CD4-positive, alpha-beta T cell treated with Interleukin-4 for 4 hours (primary cell): ENCODE data around the gene SEC24D.

Experiments used
- DNase-seq: peaks from one replicate; pipeline ENCODE4 v3.0.0-alpha.2; 2020

SEC24D gene

DNA sequence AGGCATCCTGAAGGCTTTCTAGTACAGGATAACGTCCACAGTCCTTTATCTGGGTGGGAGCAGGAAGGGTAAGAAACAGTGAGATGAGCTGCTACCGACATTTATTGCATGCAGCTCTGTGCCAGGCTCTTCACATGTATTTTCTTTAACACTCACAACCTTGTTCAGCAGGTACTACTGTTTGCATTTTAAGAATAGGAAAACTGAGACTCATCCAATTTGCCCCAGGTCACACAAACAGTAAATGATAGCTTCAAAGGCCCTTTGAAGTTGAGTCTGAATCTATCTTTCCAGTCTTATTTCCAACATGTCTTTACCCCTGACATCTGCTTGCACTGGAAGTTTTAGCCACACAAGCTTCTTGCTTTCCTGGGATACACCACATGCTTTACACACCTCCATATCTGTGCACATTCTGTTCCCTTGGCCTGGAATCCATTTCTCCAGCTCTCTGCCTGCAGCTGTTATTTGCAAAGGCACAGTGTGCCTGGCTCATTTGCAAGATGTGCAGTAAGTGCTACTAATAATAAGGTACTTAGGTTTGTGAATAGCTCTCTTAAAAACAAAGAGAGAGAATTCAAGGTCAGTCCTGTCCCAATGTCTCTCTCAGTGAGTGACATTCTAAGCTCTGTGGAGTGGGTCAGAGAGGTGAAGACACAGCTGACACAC, 89.5 kb downstream of the SEC24D start:
- no peak for DNase-seq

DNA sequence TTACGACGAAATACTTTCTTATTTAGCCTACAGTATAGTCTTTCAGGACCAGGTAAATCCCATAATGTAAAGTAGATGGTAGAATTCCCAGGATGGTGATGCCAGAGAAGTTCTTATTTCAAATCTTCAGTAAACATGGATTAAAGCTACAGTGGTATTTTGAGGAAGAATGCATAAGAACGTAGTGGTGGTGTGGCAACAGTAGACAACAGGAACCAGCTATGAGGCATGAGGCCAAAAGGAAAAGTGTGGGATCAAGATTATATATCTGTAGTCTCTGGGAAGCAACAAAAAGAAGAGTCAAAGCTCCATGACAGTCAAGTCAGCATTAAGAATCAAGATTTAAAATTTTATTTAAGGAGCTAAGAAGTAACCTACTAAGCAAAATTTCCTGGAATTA, 90.6 kb downstream of the SEC24D start:
- no peak for DNase-seq

DNA sequence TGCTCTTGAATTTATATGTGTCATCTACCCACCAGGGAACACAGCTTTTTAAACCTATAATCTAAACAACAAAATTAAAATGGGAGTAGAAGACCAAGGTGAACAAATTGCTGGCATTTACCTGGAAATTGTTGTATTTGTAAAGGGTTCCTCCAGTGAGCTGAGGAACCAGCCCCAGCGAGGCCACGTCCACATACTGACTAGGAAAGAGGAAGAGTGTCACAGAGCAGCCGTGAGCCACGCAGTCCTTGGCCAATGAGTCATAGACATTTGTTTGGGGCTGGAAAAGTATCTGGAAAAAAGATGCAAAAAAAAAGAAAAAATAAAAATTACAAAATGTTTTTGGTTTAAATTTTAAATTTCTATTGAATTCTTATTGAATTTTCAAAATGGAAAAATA, 92.1 kb downstream of the SEC24D start:
- DNase-seq = no peak

DNA sequence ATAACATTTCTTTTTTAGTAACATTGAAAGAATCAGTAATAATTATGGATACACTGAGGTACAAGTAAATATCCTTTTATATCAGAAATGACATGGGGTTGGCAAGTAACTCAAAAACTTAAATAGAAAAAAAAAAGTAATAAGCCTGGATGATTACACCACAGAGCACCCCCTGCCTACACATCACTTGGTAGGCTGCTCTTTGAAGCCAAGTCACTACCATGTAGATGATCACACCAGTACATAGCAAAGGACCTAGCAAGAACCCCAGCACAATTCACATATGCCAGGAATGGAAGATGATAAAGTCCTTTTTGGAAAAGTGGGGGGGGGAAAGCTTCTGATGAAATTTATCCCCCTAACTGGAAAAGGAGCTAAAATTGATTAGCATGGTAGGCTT, 93.9 kb downstream of the SEC24D start:
- no peak for DNase-seq

DNA sequence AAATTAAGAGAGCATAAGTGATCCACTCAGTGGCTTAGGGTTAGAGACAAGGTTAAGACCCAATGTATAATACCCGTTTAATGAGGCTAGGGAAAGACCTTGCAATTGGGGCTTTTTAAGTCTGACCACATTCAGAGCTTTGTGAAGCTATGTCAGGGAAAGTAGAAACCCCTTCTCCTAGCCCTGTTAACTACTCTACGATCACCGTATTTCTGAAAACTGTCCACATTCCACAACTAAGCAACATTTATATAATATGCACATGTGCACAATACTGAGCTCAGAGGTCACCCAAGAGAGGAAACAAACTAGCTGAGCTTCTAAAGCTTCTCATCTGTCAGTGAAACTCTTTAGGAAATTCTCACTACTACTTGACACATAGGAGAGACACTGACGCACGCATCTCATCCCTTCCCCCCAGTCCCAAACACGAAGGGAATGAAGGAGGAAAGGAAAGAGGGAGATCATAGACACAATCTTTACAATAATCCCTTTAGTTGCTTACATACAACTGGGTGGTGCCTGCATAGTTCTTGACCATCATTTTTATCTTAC, 94.5 kb downstream of the SEC24D start:
- DNase-seq = no peak

DNA sequence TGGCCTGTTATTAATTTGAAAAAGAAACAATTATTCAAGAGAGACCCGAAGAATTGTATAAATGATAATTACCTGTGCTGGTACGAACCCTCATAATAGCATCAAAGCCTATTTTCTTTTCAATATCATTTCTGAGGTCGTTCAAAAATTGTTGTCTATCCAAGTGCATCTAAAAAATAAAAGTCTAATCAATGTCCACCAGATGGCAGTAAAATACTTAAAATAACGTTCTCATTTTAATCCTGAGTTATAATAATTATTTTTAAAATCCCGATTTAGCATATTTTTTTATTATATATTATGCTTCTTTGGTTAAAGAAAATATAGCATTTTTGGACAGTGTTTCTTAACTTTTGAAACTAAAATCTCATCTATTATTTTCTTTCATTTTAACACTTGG, 95.1 kb downstream of the SEC24D start:
- DNase-seq = peak; percentile 23

DNA sequence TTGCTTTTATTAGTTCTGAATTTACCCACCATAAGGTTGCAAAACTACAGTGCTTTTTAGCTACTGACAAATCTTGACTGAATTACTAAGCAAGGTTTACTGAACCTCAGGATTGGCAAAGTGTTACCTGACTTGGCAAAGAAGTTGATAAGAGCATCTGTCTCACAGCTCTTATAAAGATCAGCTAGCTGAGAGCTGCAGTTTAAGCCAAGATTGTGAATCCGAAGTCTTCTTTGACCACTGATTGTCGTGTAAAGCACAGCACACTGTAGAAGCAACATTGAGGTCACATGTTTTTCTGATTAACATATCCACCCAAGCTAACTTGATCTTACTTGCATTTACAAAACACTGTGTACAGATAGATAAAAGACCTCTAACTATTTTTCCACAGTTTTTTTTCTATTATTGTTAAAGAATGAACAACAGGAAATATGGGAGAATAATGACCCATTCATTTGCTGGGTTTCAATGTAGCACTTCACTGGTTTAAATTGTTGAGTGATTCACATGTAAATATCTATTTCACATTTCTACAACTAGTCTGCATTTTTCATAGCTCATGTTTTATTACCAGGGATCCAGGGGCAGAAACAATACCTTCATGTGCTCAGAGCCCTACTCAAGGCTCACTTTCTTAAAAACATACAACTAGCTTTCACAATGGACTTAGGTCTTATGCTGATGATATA, 96.8 kb downstream of the SEC24D start:
- DNase-seq = no peak

DNA sequence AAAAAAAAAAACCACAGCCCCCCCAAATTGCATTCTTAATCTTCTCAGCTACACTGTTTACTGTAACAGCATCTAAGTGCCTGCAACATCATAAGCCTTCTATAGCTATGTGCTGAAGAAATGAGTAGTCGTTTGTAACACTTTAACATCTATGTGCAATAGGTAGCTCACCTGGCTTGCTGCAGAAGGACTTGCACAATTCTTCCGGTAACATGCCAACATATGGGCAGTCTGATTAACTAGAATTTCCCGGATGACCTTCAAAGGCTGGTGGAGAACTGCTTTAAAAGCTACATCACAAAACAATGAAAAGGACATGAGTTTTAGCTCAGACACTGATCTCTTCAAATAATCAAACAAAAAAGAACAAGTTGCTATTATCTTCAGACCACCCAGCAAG, 97.8 kb downstream of the SEC24D start:
- DNase-seq = no peak

DNA sequence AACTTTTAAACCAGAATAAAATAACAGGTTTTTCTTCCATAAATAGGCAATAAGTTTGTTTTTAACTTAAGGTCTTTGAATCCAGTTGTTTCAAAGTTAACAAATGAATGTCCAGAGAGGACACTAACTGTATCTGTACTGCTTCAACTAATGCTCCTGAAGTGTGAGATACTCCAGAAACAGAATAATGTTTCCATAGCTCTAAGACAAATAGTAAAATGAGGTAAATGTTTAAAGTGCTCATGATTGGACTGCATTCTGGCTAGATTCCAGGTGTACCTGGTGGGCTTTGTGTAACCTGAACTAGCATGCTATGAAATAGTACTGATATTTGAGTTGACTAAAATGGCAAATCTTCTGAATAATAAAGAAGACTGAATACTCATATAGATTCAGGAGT, 99.0 kb downstream of the SEC24D start:
- DNase-seq = no peak

DNA sequence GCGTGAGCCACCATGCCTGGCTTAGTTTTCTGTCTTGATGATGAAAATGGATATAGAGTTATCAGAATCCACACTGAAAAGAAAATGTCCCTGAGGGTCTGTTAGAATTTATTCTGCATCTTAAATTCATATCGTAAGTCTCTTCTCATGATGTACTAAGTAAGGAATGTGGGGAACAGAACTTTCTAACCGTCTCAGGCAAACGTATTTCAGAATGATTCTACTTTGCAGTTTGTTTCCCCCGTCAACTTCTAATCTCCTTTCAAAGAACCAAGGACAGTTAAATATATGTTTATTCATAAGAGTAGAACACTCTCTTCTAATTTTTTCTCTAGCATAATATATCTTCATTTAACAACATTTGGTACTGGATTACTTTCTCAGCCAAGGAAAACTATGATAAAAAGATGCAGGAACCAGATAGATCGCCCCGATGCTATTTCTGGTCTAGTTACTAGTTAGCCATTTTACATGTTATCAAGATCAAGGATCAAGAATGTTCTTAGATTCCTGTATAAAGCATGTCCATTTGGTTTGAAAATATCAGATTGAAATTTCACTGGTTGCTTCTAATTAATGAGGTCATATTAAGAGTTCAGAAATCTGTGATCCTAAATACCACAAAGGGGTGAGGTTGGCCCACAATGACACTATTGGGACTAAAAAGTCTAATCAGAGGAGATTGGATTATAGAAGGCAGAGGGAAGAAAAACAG, 101.3 kb downstream of the SEC24D start:
- no peak for DNase-seq

DNA sequence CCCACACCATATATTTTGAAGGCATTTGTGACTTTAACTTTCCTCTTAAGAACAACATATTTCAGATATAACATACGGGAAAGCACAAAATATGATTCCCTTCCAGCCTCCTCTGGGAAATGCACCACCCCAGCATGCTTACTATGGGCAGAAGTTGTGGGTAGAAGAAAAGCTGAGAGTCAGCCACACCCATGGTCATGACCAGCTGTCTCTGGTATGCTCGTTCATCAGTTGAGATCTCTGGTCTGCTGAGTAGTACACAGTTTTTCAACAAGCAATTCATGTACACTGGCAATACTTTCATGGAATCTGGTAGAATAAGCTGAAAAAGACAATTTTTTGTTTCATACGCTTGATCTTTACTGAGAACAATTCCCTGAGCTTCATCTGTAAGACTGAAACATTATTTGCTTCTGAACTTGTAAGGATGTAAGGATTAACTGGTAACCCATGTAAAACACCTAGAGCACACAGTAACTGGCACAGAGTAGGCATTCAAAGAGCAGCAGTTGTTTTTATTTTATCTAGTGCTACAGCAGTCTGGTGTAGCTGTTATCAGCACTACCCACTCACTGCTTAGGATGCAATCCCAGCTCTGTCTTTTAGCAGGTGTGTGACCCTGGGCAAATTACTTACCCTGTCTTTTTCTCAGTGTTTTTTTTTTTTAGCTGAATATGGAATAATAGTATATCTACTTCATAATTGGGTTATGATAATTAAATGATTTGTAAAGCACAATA, 103.2 kb downstream of the SEC24D start:
- no peak for DNase-seq

DNA sequence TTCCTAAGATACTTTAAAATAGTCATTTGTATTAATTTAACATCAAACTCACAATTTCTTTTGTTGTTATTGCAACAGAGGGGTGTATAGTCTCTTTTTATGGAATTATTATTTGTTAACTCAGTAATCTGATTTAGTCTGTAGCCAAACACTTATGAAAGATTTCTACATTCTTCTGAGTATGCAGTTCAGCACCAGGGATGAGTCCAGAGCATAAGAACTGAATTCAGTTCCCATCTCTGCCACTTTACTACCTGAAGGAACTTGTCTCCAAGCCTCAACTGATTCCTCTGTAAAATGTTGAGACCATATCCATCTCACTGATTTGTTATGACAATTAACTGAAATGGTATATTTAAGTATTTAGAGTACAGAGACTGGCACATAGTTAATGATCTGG, 105.2 kb downstream of the SEC24D start:
- no peak for DNase-seq

DNA sequence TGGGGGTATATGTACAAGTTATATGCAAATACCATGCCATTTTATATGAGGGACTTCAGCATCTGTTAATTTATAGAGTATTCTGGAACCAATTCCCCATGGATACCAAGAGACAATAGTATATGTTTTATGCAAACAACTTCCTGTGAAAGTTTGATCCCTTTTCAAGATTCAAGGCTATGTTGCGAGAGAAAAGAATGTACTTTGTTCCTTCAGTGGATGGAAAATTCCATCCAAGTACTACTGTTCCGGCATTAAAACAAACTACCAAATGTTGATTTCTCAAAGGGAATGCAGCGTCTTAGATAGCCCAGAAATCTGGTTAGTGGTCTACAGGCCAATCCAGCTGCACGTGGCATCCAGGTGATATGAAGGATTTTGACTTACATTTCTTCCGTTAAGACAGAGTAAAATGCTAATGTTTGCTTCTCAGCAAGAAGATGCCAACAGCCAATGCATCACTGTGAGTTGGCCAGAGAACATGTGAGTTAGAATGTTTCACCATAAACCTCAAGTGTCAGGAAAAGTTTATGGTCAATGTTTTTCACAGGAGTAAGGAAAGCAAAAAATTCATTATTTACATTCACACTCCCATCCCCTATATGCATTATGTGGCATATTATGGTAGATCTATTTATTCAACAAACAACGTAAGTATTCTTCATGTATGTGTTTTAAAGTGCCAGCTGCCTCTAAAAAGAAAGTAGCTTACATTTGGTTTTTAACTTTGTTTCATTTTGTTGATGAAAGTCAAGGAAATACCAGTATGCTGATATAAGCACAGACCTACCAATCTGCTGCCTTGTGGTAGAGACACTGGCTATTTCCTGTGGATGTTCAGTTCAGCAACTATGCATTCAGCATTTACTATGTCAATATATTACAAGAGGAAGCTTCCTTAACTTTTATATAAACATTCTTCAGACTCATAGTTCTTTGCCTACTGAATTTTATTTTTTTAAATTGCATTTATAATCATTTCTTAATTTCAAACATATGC, 106.3 kb downstream of the SEC24D start:
- DNase-seq = peak; percentile 5

DNA sequence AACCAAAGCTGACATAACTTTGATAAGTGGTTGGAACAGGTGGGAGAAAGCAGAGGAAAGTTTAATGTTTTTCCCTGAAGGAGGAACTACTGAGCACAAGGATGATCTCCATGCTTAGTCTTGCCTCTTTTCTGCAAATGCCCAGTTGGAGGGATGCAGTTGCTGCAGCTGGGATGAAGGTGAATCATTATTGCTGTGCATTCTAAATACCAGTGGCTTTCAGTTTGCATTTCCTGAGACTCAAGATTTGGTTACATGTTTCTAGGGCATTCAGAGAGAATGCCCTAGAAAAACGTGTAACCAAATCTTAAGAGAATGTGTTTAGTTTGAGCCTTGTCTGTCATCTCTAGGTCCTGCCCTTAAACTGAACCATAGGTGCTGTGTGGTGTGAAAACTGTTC, 108.6 kb downstream of the SEC24D start:
- DNase-seq = no peak

DNA sequence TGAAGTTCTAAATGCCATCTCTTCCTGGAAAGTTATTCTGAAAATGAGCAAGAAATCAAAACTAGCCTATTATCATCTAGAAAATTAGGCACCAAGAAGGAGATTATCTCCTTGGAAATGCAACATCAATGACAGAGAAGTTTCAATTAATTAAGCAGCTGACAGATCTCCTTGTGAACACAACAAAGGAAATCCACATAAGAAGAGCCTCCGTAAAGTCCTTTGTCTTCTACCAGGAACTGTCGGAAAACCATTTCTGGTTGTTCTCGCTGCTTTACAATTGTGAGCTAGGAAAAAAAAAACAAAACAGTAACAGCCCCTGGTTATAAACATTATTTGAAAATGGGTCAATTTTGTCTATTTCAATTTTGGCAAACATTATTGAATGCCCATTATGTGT, 112.6 kb downstream of the SEC24D start:
- DNase-seq = no peak

DNA sequence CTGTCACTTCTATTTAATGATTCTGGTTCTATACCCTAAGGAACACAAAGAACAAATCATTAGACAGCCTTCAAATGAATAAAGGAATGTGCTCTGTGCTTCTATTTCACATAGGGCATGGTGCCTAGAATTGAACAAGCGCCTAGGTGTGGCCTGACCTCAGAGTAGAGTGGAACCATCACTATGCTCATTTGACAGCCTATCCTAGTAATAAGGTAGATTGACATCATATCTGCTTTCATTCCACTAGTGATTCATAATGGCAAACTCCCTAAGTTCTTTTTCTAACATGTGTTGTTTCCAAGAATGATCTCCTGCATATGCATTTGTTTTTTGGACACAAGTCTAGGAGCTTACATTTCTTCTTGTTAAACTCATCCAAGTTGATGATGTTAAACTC, 114.2 kb downstream of the SEC24D start:
- no peak for DNase-seq

DNA sequence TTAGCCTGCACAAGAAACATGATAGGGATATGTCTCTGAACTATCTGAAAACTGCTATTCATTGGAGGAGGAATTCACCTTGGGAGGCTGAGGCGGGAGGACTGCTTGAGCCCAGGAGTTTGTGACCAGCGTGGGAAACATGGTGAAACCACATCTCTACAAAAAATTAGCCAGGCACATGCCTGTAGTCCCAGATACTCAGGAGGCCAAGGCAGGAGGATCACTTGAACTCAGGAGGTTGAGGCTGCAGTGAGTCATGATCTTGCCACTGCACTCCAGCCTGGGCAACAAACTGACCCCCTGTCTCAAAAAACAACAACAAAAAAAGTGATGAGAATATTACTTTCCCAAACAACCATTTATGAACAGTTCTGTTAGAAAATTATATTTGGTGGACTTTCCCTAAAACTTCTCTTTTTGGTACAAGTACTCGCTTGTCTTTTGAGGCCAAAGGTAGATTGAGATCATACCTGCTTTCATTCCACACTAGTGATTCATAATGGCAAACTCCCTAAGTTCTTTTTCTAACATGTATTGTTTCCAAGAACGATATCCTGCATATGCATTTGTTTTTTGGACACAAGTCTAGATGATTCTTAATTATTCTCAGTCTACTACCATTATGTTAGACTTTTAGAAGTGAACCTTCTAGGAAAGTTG, 117.3 kb downstream of the SEC24D start:
- DNase-seq = no peak

DNA sequence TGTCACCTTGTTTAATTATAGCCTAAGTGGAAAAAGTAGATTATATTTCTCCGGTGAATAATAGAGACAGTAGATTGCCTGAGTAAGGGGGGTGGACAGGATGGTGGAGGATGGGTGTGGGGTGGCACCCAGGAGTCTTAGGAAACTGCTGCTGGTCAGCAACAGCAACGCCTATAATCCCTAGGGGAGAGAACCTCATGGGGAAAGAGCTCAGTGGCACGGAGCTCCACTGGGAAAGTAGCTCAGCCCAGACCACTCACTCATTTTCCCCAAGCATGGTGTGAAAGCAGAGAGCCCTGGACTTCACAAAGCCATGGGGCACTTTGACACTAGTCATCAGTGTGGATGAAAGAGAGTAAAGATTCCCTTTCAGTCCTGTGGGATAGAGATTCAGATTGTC, 119.6 kb downstream of the SEC24D start:
- no peak for DNase-seq

DNA sequence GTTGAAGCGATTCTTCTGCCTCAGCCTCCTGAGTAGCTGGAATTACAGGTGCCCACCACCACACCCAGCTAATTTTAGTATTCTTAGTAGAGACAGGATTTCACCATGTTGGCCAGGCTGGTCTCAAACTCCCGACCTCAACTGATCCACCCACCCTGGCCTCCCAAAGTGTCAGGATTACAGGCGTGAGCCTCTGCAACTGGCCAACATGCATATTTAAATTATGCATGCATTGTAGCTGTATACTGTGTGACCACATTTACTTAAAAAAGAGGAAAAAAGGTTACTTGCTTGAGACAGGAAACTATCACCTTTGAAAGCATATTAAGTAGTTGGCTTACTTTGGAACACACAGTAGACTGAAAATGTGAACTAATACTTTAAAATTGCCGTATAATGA, 121.2 kb downstream of the SEC24D start:
- no peak for DNase-seq

DNA sequence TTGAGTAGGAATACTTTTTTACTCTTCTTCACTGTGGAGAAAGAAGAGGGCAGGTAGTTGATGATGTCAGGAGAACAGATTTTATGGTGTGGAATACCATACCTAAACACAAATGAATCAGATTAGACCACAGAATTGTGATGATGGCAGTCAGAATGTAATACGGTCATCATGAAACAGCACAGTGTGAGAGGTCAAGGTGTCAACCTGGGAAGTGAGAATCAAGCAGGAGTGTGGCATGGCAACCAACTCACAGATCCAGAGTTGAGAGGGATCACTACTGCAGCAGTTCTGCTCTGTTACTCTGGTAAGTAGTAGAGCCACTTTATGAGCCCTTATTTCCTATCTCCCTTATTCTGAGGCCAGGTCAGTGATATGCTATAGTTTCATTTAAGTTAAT, 123.1 kb downstream of the SEC24D start:
- DNase-seq = no peak

DNA sequence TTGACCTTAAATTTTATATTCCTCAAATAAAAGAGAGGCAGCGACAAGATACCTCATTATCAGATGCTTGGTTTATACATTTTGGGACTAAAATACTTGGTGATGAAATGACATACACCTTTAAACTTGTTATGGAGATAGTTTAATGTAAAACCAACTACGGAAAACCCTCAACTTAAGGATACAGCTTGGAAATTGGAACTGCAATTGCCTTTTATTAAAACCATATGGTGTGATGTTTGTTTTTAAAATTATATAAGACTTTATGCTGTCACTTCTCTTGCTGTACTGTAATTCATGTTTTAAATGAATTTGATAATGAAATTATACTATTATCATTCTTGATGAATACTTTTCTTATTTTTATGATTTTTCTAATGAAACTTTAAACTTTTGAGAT, 124.9 kb downstream of the SEC24D start:
- no peak for DNase-seq
